GM19351 (cell line): ENCODE data around the gene ARHGEF33.
A peak's percentile ranks its signal among the peaks of the same experiment; 100 is the strongest.

Source experiments
- ATAC-seq: cut with Tn5 transposase; IDR thresholded peaks from one replicate; pipeline ENCODE4 v1.9.1; 2021; ENCODE audit warnings: mild to moderate bottlenecking, moderate library complexity; ENCODE audit not compliant: unreplicated experiment

Gene ARHGEF33

DNA sequence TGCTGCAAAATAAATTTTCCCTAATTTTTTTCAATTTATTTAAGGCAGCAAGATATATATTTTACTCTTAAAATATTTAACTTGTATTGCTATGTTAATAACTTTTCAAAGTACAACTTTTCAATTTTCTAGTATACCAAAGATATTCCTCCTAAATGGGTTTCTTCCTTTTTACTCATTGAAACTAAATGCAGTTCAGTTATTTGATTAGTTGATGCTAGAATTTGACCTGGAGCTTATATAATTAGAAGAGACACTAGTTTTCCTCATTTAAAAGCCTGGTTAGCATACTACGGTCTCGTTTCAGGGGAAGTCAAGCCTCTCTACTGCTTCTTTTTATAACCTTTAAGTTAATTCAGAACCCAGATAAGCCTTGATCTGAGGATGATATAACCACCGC lies at the start of gene ARHGEF33:
ARHGEF33 (plus strand) TSS at position 301 of the 400 bp plus-strand sequence. CDS start 29,573 bp downstream, outside the sequence.
- ATAC-seq, result no peak

DNA sequence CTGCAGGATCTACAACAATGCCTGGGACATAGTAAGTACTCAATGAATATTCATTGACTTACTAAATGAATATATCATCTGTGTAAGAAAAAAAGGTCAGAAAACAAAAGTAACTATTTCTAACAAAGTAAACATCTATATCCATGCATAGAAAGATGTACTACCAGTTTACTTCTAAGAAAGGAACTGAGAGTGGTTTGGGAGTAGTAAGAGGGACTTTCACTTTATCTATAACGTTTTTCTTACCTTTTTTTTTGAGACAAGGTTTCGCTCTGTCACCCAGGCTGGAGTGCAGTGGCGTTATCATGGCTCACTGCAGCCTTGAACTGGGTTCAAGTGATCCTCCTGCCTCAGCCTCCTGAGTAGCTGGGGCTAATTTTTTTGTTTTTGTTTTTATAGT lies 39.6 kb upstream of the ARHGEF33 start:
- peak; percentile 94 for ATAC-seq

DNA sequence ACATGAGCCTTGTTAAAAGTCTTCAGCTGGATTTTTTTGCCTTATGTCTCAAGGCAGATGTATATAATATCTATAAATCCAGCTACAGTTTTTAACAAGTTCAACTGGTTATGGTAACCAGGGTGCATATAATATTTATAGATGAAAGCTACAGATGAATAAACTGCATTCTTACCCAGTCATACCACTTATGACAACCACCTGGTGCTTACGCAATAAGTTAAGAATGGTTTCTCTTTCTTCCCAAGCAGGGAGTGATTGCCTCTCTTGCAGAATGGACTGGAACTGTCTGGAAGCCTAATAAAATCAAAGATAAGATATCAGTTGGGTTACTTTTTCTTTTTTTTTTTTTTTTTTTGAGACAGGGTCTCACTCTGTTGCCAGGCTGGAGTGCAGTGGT lies 33.5 kb upstream of the ARHGEF33 start:
- ATAC-seq, result no peak

DNA sequence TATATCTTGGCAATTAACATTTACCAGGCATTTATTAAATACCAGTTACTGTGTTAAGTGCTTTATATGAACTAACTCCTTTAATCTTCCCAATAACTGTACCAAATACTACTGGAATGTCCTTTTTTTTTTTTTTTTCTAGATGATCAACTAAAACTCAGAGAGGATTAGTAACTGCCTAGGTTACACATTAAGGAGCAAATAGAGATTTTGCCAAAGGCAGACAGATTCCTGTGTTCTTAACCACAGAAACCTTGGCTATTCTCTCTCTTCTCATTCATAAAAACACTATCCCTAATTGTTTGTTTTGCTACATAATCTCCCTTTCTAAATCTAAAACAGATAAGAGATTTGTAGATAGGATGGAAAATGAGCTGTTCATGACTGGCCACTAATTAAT lies 27.2 kb upstream of the ARHGEF33 start:
- no peak for ATAC-seq

DNA sequence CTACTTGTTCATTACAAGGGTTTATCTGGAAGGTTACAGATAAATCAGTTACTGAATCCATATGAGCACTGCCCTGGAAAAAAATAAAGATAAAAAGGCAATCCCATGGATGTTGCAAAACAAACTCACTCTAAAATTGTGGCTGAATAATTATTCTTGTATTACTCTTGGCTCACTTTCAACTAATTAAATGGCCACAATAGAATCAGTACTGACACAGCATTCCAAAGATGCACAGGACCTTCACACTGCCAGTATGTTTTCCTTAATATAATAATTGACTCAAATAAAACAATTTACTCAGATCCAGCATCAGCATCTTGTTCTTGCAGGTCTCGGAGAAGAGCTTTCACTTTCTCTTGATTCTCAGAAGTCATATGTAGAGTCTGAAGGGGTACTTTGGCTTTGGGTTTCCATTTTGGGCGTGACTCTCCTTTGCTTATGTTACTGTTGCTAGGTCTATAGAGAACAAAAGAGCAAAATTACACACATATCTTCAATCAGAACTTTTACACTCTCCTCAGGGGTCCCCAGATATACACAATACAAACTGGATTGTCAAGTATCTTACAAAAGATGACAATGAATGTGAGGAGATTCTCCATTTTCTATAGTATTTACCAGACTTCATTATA lies 26.5 kb upstream of the ARHGEF33 start:
- ATAC-seq, result no peak

DNA sequence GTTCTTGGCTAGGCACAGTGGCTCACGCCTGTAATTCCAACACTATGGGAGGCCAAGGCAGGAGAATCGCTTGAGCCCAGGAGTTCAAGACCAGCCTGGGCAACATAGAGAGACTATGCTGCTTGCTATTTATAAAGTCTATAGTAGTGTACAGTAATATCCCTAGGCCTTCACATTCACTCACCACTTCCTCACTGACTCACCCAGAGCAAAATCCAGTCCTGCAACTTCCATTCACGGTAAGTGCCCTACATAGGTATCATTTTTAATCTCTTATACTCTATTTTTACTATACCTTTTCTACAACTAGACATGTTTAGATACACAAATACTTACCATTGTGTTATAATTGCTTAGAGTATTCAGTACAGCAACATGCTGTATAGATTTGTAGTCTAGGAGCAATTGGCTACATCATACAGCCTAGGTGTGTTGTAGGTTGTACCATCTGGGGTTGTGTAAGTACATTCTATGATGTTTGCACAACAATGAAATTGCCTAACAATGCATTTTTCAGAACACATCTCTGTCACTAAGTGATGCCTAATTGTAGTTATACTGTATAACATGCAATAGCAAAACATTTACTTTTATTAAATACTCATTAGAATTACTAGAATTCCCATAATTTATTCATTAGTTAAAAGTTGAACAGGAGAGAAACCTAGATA lies 22.8 kb upstream of the ARHGEF33 start:
- no peak for ATAC-seq

DNA sequence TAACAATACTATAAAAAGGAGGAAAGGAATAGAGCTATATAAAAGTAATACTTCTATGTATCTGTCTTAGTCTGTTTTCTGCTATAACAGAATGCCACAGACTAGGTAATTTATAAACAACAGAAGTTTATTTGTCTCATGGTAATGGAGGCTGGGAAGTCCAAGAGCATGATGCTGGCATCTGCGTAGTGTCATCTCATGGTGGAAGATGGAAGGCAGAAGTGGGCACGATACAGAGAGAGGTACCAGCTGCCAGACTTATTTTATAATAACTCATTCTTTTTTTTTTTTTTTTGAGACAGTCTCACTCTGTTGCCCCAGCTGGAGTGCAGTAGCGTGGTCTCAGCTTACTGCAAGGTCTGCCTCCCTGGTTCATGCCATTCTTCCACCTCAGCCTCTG lies 18.2 kb upstream of the ARHGEF33 start:
- ATAC-seq, result no peak

DNA sequence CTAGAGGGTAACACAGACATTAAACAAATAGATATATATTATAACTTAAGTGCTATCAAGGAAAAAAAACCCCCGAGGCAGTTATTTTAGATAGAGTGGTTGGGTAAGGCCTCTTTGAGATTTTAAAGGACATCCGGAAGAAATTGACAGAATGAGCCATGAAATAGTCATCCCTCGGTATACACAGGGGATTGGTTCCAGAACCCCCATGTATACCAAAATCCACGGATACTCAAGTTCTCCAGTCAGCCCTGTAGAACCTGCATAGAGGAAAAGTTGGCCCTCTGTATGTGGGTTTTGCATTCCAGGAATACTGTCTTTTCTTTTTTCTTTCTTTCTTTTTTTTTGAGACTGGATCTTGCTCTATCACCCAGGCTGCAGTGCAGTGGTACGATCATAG lies 15.9 kb upstream of the ARHGEF33 start:
- ATAC-seq, result no peak

DNA sequence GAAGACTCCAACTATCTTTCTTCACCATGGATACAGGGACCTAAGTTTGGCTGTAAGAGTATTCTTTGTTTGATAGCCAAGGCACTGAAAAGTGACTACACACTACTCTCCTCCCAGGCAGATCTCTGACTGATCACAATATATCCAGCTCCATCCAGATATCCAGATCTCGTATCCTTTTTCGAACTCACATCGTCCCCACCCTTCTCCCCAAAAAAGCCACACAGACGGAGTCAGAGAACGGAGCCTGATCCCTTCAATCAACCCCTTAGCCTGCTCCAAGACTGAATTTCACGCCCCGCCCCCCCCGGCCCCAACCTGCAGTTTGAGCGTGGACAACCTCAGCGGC lies 14.5 kb upstream of the ARHGEF33 start:
- peak; percentile 2 for ATAC-seq

DNA sequence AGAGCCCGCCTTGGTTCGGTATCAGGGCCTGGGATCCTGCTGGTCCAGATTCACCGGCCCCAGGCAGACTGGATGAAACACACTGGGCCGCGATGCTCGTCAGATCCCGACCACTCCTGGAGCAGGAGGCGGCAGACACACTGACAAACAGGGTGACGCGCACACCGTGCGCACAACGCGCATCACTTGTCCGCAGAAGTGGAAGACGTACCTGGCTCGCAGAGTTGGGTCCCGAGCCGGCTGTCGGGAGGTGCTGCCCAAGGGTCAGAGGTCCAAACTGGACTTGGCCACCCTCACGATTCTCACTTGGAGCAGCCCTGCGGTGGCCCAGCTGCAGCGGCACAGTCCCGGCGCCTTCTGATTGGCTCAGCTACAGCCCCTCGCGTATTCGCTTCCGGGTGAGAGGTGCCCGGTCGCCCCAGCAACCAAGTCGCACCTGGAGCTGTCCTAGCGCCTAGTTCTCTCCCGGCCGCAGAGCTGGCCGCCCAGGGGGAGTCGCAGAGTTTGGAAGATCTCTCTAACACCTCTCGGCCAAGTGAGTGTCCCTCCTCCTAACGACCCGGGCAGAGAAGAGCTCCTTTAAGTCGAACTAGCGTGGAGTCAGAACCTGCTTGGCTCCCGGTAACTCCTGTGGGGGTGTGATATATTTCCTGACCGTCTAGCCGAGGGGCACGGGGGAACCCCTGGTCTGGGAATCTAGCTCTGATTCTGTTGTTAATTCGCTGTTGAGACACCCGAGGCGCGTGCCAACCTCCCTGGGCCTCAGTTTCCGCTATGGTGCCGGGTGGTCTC lies 13.9 kb upstream of the ARHGEF33 start, which contains the start of the genes DHX57 and MORN2:
DHX57 (minus strand) TSS at position 359 of the 792 bp plus-strand sequence. CDS start 7,529 bp downstream, outside the sequence.
MORN2 (plus strand) TSS at position 401 of the 792 bp plus-strand sequence.
- ATAC-seq, result peak; percentile 100

DNA sequence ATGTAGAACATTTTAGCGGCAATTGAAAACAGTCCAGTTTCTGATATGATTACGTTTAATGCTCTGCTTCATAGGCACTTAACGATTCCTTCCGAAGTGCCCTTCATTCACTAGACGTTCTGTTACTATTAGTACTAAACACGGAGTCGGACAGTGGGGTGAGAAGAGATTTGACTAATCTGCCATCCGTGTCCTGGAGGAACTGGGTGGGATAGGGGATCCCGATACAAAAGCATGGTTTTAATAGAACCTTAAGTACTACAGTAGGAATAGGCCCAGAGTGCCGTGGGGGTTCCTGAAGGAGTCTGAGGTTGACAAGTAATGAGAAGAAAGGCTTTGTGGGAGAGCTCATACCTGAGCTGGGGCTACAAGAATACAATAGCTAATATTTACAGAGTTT lies 13.3 kb upstream of the ARHGEF33 start:
- ATAC-seq, result no peak

DNA sequence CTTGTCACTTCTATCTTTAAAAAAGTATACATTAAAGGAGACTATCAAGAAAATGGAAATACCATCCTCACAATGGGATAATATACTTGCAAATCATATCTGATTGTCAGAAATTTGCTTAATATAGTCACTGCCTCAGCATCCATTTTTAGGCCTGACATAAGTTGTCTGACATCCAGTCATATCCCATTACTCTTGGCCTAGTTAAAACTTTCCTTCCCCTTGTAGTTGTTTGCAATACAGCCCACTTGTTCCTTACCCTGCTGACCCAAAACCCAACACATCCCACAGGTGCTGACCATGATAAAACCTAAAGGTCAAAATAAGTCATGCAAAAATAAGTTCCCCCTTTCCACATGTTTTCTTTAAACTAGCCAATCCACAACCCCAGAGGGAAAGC lies 3.6 kb upstream of the ARHGEF33 start:
- no peak for ATAC-seq

DNA sequence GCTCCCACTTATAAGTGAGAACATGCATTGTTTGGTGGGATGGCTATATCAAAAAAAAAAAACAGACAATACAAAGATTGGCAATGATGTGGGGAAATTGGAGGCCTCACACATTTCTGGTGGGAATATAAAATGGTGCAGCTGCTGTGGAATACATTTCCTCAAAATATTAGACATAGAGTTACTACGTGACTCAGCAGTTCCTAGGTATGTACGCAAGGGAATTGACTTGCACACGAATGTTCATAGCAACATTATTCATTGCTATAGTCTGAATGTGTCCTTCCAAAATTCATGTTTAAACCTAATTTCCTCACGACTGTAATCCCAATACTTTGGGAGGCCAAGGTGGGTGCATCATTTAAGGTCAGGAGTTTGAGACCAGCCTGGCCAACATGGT lies 2.3 kb upstream of the ARHGEF33 start:
- ATAC-seq, result no peak

DNA sequence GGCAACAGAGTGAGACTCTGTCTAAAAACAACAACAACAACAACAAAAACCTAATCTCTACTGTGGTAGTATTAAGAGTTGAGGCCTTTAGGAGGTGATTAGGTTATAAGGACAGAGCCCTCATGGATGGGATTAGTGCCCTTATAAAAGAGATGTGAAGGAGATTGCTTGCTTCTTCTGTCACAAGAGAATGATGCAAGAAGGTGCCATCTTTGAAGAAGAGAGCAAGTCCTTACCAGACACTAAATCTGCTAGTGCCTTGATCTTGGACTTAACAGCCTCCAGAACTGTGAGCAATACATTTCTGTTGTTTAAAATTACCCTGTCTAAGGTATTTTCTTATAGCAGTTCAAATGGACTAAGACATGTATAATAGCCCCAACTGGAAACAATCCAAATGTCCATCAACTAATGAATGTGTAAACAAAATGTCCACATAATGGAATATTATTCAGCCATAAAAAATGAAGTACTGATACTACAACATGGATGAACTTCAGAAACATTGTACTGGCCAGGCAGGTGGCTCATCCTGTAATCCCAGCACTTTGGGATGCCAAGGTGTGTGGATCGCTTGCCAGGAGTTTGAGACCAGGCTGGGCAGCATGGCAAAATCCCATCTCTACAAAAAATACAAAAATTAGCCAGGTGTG lies 1.6 kb upstream of the ARHGEF33 start:
- no peak for ATAC-seq

DNA sequence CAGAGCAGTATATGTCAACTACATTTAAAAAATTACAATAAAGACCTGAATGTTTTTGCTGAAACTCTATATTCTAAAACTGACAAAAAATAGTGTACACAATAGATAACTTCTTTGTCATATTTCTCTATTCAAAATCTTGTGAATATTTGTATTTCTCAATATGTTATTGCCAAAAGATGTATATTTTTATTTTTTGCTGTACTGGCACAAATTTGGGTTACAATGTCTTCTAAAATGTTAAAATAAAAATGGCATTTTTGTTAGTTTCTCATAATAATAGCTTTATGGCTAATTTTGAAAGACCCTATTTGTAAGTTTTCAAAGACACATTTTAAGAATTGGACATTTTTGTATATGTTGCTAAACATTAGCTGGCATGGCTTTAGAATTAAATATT lies 630 bp upstream of the ARHGEF33 start:
- no peak for ATAC-seq

DNA sequence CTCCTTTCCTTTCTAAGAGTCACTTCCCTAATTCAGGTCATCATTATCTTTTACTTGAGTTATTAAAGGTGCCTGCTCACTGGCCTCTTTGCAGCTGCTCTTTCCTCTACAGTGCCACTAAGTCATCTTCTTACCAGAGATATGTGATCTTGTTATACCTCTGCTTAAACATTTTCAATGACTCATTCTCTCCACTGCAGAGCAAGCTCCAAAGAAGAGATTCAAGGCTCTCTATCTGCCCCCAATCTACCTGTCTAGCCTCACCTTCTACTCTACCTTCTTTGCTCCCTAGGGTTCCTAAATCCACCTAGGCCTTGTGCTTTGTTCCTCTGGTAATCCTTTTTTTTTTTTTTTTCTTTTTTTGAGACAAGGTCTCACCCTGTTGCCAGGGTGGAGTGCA lies 3.1 kb downstream of the ARHGEF33 start:
- ATAC-seq, result no peak

DNA sequence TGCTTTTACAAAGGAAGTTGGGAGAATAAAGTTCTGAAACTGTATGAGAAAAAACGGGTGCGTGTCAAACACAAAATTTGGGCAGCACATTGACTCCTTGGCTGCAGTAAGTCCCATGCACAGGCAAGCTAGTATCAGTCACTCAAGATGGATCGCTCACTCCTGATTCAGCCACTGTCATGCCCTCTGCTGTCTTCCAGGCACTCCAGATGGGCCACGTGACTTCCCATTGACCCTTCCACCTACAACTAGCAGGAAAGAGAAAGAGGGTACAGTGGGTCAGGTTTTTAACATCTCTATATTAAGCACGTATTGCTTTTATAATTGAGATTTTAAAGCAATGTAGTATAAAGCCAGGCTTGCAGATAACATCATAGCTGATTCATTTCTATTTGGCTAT lies 8.6 kb downstream of the ARHGEF33 start:
- no peak for ATAC-seq

DNA sequence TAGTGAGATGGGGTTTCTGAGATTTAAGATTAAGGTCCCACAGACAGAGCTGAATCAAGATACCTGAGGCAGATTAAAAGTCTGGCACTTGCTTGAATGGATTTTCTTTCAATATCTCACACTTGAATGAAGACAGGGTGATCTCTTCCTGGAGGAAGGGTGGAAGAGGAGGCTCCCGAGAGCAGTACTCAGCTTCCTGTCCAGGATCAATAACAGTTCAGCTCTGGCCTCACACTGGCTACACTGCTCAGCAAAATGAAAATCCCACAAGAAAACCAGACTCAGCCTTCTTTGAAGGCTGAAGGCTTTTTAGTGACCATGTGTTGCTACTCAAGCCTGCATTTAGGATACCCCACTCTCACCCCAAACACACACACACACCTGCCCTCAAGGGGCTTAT lies 11.1 kb downstream of the ARHGEF33 start:
- ATAC-seq, result no peak

DNA sequence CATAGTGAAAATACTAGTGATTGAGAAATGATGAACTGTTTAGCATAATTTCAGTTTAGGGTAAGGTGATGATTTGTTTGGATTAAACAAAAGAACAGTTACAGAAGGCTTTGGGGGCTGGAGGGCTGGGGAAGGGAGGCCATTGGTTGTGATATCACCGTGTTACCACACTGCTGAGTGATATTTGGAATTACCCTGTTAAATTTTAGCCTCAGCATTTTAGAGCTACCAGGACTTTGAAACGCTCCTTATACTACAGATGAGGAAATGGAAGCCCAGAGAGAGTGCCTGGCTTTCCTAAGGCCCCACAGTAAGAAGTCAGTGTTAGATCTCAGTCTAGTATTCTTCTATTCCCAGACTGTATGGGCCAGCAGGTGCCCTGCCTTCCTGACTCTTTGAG lies 15.6 kb downstream of the ARHGEF33 start:
- no peak for ATAC-seq

DNA sequence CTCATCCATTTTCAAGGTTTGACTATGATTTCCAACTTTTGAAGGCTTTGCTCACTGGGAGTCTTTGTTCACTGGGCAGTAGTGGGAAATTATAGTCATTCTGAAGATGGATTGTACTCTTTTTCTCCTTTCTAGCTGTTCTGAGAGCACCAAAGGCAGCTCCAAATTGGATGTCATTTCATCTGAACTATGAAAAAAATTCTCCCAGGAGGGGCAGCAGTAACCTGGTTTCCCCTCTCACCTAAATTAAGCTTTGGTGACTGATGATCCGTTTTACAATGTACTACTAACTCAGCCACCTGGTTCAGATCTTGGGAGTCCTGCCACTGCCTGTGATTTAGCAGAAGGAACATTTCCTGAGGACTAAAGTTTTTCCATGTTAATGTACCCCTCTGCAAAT lies 17.6 kb downstream of the ARHGEF33 start:
- ATAC-seq, result no peak
